ENCODE results near the gene OSBPL8.

- TF ChIP-seq CTCF (IDR thresholded peaks at IDR 0.05; ENCODE audit: low read depth, low read length, missing input control) (no peak), SP1 (IDR thresholded peaks at IDR 0.05) (no peak), NR2F2 (IDR thresholded peaks at IDR 0.05) (no peak)
Observed at GRCh38 chr12:76303989-76304460, 255.5 kb downstream of the OSBPL8 start.

All from liver (tissue), 3 donors.